Endodermal cell (in vitro differentiated cells): ENCODE data around the gene ARHGAP26. TPM values are rescaled to one million over a fixed set of nuclear protein-coding genes. Genes with fewer than 3 reads are reported as not detected.

ENCODE experiments used
- DNase-seq: peaks from one replicate; pipeline ENCODE4 v3.0.0-alpha.2; 2017
- H3K27ac ChIP-seq: 2 replicates; pipeline ENCODE4 v1.5.1; 2013; ENCODE audit warnings: mild to moderate bottlenecking, low read depth, low read length, moderate library complexity
- H3K27me3 ChIP-seq: 2 replicates; pipeline ENCODE4 v1.6.1; 2013; ENCODE audit warnings: mild to moderate bottlenecking, low read length, moderate library complexity; ENCODE audit not compliant: insufficient read depth, control insufficient read depth, poor library complexity, severe bottlenecking
- H3K36me3 ChIP-seq: 2 replicates; pipeline ENCODE4 v1.7.0; 2013; ENCODE audit warnings: mild to moderate bottlenecking, low read length, moderate library complexity; ENCODE audit not compliant: control insufficient read depth, insufficient read depth
- H3K4me1 ChIP-seq: one replicate; pipeline ENCODE4 v1.7.0; 2013; ENCODE audit warnings: low read length; ENCODE audit not compliant: control insufficient read depth, insufficient read depth
- H3K4me3 ChIP-seq: 2 replicates; pipeline ENCODE4 v1.5.1; 2013; ENCODE audit warnings: mild to moderate bottlenecking, low read length, moderate library complexity
- H3K9ac ChIP-seq: 2 replicates; pipeline ENCODE4 v1.6.1; 2013; ENCODE audit warnings: mild to moderate bottlenecking, low read length, moderate library complexity; ENCODE audit not compliant: poor library complexity, severe bottlenecking; ENCODE audit errors: extremely low read depth
- H3K9me3 ChIP-seq: 2 replicates; pipeline ENCODE4 v1.6.1; 2013; ENCODE audit warnings: mild to moderate bottlenecking, low read length, moderate library complexity; ENCODE audit not compliant: control insufficient read depth
- H3K27ac Mint-ChIP-seq: 2 replicates; pipeline ENCODE4 v1.8.0; 2020; ENCODE audit warnings: mixed read lengths
- H3K27me3 Mint-ChIP-seq: 2 replicates; pipeline ENCODE4 v1.8.0; 2021; ENCODE audit warnings: mild to moderate bottlenecking, mixed read lengths; ENCODE audit not compliant: insufficient read depth
- H3K36me3 Mint-ChIP-seq: 2 replicates; pipeline ENCODE4 v1.8.0; 2020; ENCODE audit warnings: low read depth, mixed read lengths
- H3K4me1 Mint-ChIP-seq: 2 replicates; pipeline ENCODE4 v1.8.0; 2020; ENCODE audit warnings: mixed read lengths
- H3K4me3 Mint-ChIP-seq: 2 replicates; pipeline ENCODE4 v1.8.0; 2020; ENCODE audit warnings: mild to moderate bottlenecking, moderate library complexity, mixed read lengths
- H3K9me3 Mint-ChIP-seq: 2 replicates; pipeline ENCODE4 v1.8.0; 2020; ENCODE audit warnings: mild to moderate bottlenecking, mixed read lengths
- CTCF ChIP-seq: fragments of 200-600 bp; sonication (generic); conservative IDR thresholded peaks from 2 replicates; pipeline ENCODE4 v1.5.0; 2021; ENCODE audit warnings: antibody characterized with exemption, mild to moderate bottlenecking
- WGBS, 2 experiments: methylation state at CpG; one replicate each; pipeline versions ENCODE4 v1.1.5 to v1.1.7; 2013; ENCODE audit warnings: missing lambda C conversion rate in 2 of 2, mixed read lengths in 1 of 2; ENCODE audit not compliant: insufficient coverage in 1 of 2, insufficient read length in 1 of 2; 5-methylcytosine and 5-hydroxymethylcytosine counted together
- total RNA-seq, 2 donors: library from RNA; stranded (reverse); fragmentation: NEBNext Ultra II Directional in 1 of 2; extraction: Animal tissue kit (Norgen Biotek cat#: 25700) in 1 of 2; gene quantifications; 2 replicates in 1 of 2; 3 replicates in 1 of 2; pipeline ENCODE4 v1.2.1, GENCODE V29; 2021

ARHGAP26 gene
- total RNA-seq, 2 donors from 2014 or later: 49.2 to 60.5 TPM

DNA sequence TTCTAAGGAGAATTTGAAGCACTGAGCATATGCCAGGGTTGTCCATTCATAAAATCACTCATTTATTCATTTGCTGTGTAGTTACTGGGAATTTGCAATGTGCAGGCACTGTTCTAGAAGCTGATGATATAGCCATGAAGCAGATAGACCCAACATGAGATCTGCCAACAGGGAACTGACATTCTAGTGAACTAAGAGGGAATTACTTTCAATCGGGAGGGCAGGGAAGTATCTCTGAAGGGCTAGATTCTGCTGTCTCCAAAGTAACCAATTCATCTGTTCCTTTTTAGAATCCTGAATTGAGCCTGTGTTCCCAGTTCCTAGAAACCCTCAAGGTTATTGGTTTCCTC, 11.4 kb upstream of the ARHGAP26 start:
- H3K27ac ChIP-seq: no peak overlapping the region
- H3K27me3 ChIP-seq: no peaks in the 10 kb centered on the region
- H3K9me3 Mint-ChIP-seq: no peaks in the 10 kb centered on the region
- no peaks in the 10 kb centered on the region for H3K36me3 ChIP-seq
- no peak overlapping the region for H3K27ac Mint-ChIP-seq
- H3K9me3 ChIP-seq: no peaks in the 10 kb centered on the region
- H3K9ac ChIP-seq: no peak overlapping the region
- no peaks in the 10 kb centered on the region for H3K4me1 Mint-ChIP-seq
- no peak overlapping the region for H3K4me3 ChIP-seq
- H3K36me3 Mint-ChIP-seq: no peaks in the 10 kb centered on the region
- H3K27me3 Mint-ChIP-seq: no peaks in the 10 kb centered on the region
- H3K4me1 ChIP-seq: no peaks in the 10 kb centered on the region
- TF ChIP-seq CTCF: no peak
- no peak overlapping the region for H3K4me3 Mint-ChIP-seq
- 86 to 93% methylated on average over 1 of the region's 1 CpG for WGBS, 2 experiments
- DNase-seq: no peak

DNA sequence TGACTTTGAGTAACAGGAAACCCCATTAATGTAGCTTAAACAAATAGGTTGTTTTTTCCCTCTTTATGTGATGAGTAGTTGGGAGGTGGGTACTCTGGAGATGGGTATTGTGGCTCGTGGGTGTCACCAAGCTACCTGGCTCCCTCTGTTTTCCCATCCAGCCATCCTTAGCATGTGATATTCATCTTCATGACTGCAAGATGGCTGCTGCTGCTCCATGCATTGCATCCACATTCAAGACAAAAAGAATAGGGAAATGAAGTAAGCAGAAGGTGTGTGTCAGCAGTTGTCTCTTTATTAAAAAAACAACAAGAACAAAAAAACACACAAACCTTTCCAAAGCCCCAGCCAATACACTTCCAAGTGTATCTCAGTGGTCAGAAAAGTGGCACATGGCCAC, 6.5 kb upstream of the ARHGAP26 start:
- WGBS, 2 experiments: 67% methylated on average over 1 of the region's 1 CpG; no CpG with 5 or more reads in 1 of the 2 experiments
- no peaks in the 10 kb centered on the region for H3K9me3 Mint-ChIP-seq
- DNase-seq: no peak
- no peaks in the 10 kb centered on the region for H3K27me3 Mint-ChIP-seq
- Histone ChIP-seq H3K4me1 (no peaks in the 10 kb centered on the region), H3K4me3 (no peak overlapping the region), H3K9ac (no peak overlapping the region), H3K27ac (no peak overlapping the region), H3K27me3 (peaks cover under 1% of the 10 kb centered on the region), H3K9me3 (no peaks in the 10 kb centered on the region), H3K36me3 (no peaks in the 10 kb centered on the region)
- H3K27ac Mint-ChIP-seq: no peak overlapping the region
- no peaks in the 10 kb centered on the region for H3K4me1 Mint-ChIP-seq
- H3K36me3 Mint-ChIP-seq: no peaks in the 10 kb centered on the region
- no peak for TF ChIP-seq CTCF
- no peak overlapping the region for H3K4me3 Mint-ChIP-seq

DNA sequence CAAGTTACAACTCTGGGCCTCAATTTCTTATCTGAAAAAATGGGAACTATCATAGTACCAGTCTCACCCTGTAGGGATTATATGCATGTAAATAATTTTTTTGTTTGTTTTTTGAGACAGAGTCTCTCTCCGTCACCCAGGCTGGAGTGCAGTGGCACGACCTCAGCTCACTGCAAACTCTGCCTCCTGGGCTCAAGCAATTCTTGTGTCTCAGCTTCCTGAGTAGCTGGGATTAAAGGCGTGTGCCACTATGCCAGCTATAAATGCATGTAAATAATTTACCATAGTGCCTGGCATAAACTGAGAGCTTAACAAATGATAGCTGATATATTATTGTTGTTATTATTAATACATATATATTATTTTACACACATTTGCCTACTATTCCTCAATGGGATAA, 3.0 kb upstream of the ARHGAP26 start:
- Histone ChIP-seq H3K27me3 (peaks cover 9% of the 10 kb centered on the region), H3K27ac (no peak overlapping the region), H3K36me3 (no peaks in the 10 kb centered on the region), H3K9ac (no peak overlapping the region), H3K4me1 (peaks cover 6% of the 10 kb centered on the region), H3K4me3 (no peak overlapping the region), H3K9me3 (no peaks in the 10 kb centered on the region)
- Mint-ChIP-seq H3K4me1 (peaks cover 12% of the 10 kb centered on the region), H3K9me3 (no peaks in the 10 kb centered on the region), H3K27me3 (peaks cover 9% of the 10 kb centered on the region), H3K36me3 (no peaks in the 10 kb centered on the region), H3K4me3 (no peak overlapping the region), H3K27ac (no peak overlapping the region)
- 93 to 95% methylated on average over 2 to 3 of the region's 3 CpGs for WGBS, 2 experiments
- no peak for DNase-seq
- no peak for TF ChIP-seq CTCF
